HUES64 (cell line): ENCODE results near the gene TMEFF2.

Experiments used
- H3K27ac ChIP-seq: 2 replicates; pipeline ENCODE4 v1.7.0; 2013; ENCODE audit warnings: low read depth, low read length, inconsistent platforms
- H3K27me3 ChIP-seq: 2 replicates; pipeline ENCODE4 v1.6.1; 2013; ENCODE audit warnings: mild to moderate bottlenecking, low read length; ENCODE audit not compliant: insufficient read depth
- H3K36me3 ChIP-seq: 2 replicates; pipeline ENCODE4 v1.6.1; 2013; ENCODE audit warnings: mild to moderate bottlenecking, low read length; ENCODE audit not compliant: insufficient read depth
- H3K4me1 ChIP-seq: 2 replicates; pipeline ENCODE4 v1.6.1; 2013; ENCODE audit warnings: mild to moderate bottlenecking, low read length, moderate library complexity; ENCODE audit not compliant: insufficient read depth
- H3K4me3 ChIP-seq: 2 replicates; pipeline ENCODE4 v1.5.1; 2013; ENCODE audit warnings: mild to moderate bottlenecking, low read length, moderate library complexity
- H3K9ac ChIP-seq: 2 replicates; pipeline ENCODE4 v1.6.1; 2013; ENCODE audit warnings: mild to moderate bottlenecking, low read depth, low read length
- H3K9me3 ChIP-seq: 2 replicates; pipeline ENCODE4 v1.6.1; 2013; ENCODE audit warnings: low read depth, low read length; ENCODE audit not compliant: insufficient read depth
- WGBS: fragments of 150-250, 120-280 bp; methylation state at CpG from one replicate; pipeline ENCODE4 v1.1.7; 2013; ENCODE audit warnings: missing lambda C conversion rate; 5-methylcytosine and 5-hydroxymethylcytosine counted together

The TMEFF2 gene

GRCh38 chr2:192007581-192008228 lies 187.0 kb downstream of the TMEFF2 start:
- no peak overlapping the region for H3K27ac ChIP-seq
- H3K9me3 ChIP-seq: no peaks in the 10 kb centered on the region
- no peaks in the 10 kb centered on the region for H3K27me3 ChIP-seq
- H3K4me1 ChIP-seq: peaks cover 10% of the 10 kb centered on the region; the same call in 1 of the 2 replicates
- no peak overlapping the region for H3K4me3 ChIP-seq
- no peaks in the 10 kb centered on the region for H3K36me3 ChIP-seq
- no peak overlapping the region for H3K9ac ChIP-seq
- 94% methylated on average over 5 of the region's 5 CpGs for WGBS

GRCh38 chr2:192005211-192005610 lies 189.5 kb downstream of the TMEFF2 start:
- Histone ChIP-seq H3K9ac (no peak overlapping the region), H3K4me3 (no peak overlapping the region), H3K36me3 (no peaks in the 10 kb centered on the region), H3K27ac (no peak overlapping the region), H3K27me3 (no peaks in the 10 kb centered on the region), H3K9me3 (no peaks in the 10 kb centered on the region), H3K4me1 (peaks cover 10% of the 10 kb centered on the region; the same call in 1 of the 2 replicates)
- 99% methylated on average over 3 of the region's 3 CpGs for WGBS

GRCh38 chr2:192004188-192004963 lies 190.4 kb downstream of the TMEFF2 start:
- Histone ChIP-seq H3K4me3 (no peak overlapping the region), H3K27me3 (no peaks in the 10 kb centered on the region), H3K4me1 (peaks cover 10% of the 10 kb centered on the region; the same call in 1 of the 2 replicates), H3K27ac (no peak overlapping the region), H3K9me3 (no peaks in the 10 kb centered on the region), H3K36me3 (no peaks in the 10 kb centered on the region), H3K9ac (no peak overlapping the region)
- 90% methylated on average over 2 of the region's 5 CpGs for WGBS

DNA sequence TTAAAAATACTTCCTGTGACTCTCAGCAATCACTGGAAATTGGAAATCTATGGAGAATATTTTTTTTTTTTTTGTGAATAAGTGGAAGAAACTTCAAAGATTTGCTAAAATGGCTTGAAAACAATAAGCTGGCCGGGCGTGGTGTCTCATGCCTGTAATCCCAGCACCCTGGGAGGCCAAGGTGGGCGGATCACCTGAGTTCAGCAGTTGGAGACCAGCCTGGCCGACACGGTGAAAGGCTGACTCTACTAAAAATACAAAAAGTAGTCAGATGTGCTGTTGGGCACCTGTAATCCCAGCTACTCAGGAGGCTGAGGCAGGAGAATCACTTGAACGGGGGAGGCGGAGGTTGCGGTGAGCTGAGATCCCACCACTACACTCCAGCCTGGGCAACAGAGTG lies 192.3 kb downstream of the TMEFF2 start:
- Histone ChIP-seq H3K27ac (no peak overlapping the region), H3K9ac (no peak overlapping the region), H3K36me3 (no peaks in the 10 kb centered on the region), H3K4me3 (no peak overlapping the region), H3K4me1 (0 out of 2 replicates have a peak, but pooled peaks cover 9% of the 10 kb centered on the region), H3K27me3 (no peaks in the 10 kb centered on the region), H3K9me3 (no peaks in the 10 kb centered on the region)
- 76% methylated on average over 8 of the region's 8 CpGs for WGBS

- Histone ChIP-seq H3K27ac (no peak overlapping the region), H3K4me3 (no peak overlapping the region), H3K9me3 (no peaks in the 10 kb centered on the region), H3K36me3 (no peaks in the 10 kb centered on the region), H3K4me1 (peaks cover 14% of the 10 kb centered on the region), H3K9ac (no peak overlapping the region), H3K27me3 (no peaks in the 10 kb centered on the region)
- WGBS: 91% methylated on average over 1 of the region's 1 CpG
Measured at GRCh38 chr2:192000196-192000980, 194.3 kb downstream of the TMEFF2 start.

DNA sequence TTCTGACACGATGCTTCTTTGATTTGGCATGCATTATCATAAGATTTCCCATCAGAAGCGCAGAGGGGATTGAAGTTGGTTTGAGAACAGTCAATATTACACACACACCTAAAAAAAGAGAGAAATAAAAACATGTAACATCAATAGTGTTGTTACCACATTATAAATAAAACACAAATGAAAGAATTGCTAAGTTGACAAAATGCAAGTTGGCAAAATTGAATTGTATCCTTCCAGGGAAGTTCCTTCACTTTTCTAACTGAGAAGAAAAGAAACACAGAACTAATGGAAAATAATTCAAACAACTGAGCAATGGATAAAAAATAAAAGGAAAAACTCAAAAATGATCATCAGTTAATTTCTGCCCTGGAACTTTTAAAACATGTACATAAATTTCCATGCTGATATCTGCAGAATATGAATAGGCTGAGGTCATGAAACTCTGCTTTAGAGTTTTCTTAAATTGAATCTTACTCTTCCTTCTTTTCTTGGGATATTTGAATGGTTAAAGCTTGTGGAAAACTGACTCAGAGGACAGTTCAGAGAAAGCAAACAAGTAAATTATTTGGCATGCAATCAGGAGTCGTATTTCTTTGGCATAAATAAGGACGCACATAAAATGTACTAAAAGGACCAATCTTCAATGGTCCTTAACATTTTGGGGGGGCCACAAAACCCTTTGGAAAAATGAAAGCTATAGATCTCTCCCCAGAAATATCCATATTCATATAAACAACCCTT lies 195.5 kb downstream of the TMEFF2 start:
- 96% methylated on average over 3 of the region's 4 CpGs for WGBS

DNA sequence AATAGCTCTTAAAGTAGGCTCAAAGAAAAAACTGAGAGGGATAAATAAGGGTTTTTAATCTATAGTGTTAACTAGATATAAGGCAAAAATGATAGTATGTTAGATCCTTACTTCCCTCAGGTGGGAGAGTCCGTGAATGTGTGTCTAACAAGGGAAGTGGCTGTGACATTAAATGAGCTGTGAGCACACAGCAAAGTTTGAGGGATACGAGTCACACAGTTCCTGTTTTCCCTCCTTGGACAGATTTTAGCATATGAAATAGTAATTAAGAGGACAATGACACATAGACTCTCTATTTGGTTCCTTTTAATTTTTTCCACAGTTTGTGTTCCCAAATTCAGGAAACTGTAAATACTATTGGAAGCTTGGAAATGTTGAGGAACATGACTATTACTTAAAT lies 199.4 kb downstream of the TMEFF2 start:
- H3K27me3 ChIP-seq: no peaks in the 10 kb centered on the region
- no peak overlapping the region for H3K27ac ChIP-seq
- H3K4me3 ChIP-seq: no peak overlapping the region
- WGBS: 42% methylated on average over 2 of the region's 2 CpGs
- H3K9ac ChIP-seq: no peak overlapping the region
- no peaks in the 10 kb centered on the region for H3K36me3 ChIP-seq
- no peaks in the 10 kb centered on the region for H3K9me3 ChIP-seq
- peaks cover 19% of the 10 kb centered on the region for H3K4me1 ChIP-seq

More for the DNA sequence above, 195.5 kb downstream of the TMEFF2 start:
- no peak overlapping the region for H3K9ac ChIP-seq
- peaks cover 19% of the 10 kb centered on the region for H3K4me1 ChIP-seq
- H3K4me3 ChIP-seq: no peak overlapping the region
- no peaks in the 10 kb centered on the region for H3K9me3 ChIP-seq
- no peaks in the 10 kb centered on the region for H3K27me3 ChIP-seq
- no peak overlapping the region for H3K27ac ChIP-seq
- no peaks in the 10 kb centered on the region for H3K36me3 ChIP-seq

GRCh38 chr2:191994749-191995148 lies 200.0 kb downstream of the TMEFF2 start:
- H3K27me3 ChIP-seq: no peaks in the 10 kb centered on the region
- H3K9me3 ChIP-seq: no peaks in the 10 kb centered on the region
- no peak overlapping the region for H3K4me3 ChIP-seq
- no peak overlapping the region for H3K27ac ChIP-seq
- WGBS: 72% methylated on average over 2 of the region's 2 CpGs
- H3K9ac ChIP-seq: no peak overlapping the region
- H3K4me1 ChIP-seq: peaks cover 19% of the 10 kb centered on the region
- H3K36me3 ChIP-seq: no peaks in the 10 kb centered on the region

DNA sequence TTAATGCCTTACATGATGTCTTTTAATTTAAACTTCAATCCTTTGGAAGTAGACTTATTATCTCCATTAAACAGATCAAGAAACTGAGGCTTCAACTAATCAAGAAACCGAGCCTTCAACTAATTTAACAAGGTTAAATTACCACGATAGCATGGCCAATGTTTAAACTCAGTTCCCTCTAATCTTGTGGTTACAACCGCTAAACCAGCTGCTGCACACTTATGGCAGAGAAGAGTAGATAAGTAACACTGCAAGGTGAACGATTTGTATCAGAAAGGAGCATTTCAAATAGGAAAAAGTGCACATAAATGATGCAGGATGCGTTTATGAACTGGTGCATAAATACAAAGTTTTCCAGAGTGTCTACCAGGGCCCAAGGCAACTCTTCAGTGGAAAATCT lies 203.3 kb downstream of the TMEFF2 start:
- peaks cover 17% of the 10 kb centered on the region for H3K4me1 ChIP-seq
- 95% methylated on average over 5 of the region's 5 CpGs for WGBS
- no peak overlapping the region for H3K9ac ChIP-seq
- H3K9me3 ChIP-seq: no peaks in the 10 kb centered on the region
- no peaks in the 10 kb centered on the region for H3K36me3 ChIP-seq
- no peak overlapping the region for H3K4me3 ChIP-seq
- H3K27ac ChIP-seq: no peak overlapping the region
- no peaks in the 10 kb centered on the region for H3K27me3 ChIP-seq

- H3K4me3 ChIP-seq: no peak overlapping the region
- H3K9me3 ChIP-seq: no peaks in the 10 kb centered on the region
- H3K27ac ChIP-seq: no peak overlapping the region
- no peaks in the 10 kb centered on the region for H3K27me3 ChIP-seq
- 91% methylated on average over 2 of the region's 2 CpGs for WGBS
- no peaks in the 10 kb centered on the region for H3K36me3 ChIP-seq
- no peak overlapping the region for H3K9ac ChIP-seq
- H3K4me1 ChIP-seq: peaks cover 3% of the 10 kb centered on the region; the same call in 1 of the 2 replicates
Measured at GRCh38 chr2:191985740-191986139, 209.0 kb downstream of the TMEFF2 start.
